Gastrocnemius medialis (tissue), 4 donors: ENCODE data around the gene IDI1.

Experiments used
- POLR2A ChIP-seq, 2 donors: fragments of 450-650 bp; IDR thresholded peaks; one replicate each; pipeline ENCODE4 v1.6.1; 2017; ENCODE audit warnings: antibody characterized with exemption in 2 of 2, mild to moderate bottlenecking in 2 of 2, moderate library complexity in 2 of 2
- TF ChIP-seq, protein P1 (sequence below), 5 experiments: fragments of 450-650 bp in 3 of 5; fragments of 200-600 bp in 2 of 5; sonication (generic) in 2 of 5; IDR thresholded peaks in 4 of 5; conservative IDR thresholded peaks in 1 of 5; 1 replicate in 4 of 5; 2 replicates in 1 of 5; pipeline ENCODE4 v1.5.1; 2016 to 2019; ENCODE audit warnings: antibody characterized with exemption in 5 of 5, mild to moderate bottlenecking in 3 of 5, moderate library complexity in 3 of 5

DNA sequence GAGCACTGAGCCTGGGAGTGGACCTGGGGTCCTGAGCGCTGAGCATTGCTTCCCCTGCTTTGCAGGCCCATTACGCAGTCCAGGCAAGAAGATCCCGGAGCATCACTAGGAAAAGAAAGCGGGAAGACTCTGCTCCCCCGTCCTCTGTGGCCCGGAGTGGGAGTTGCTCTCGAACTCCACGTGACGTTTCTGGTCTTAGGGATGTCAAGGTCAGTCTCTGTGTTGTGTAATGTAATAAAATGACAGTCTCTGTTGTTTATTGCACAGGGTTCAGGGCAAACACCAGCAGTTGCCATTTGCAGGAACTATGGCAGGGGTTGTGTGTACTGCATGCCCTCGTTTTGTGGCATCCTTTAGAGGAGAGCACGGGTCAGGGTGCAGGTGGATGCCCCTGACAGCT lies 33.2 kb downstream of the IDI1 start:
- TF ChIP-seq, protein P1, sequence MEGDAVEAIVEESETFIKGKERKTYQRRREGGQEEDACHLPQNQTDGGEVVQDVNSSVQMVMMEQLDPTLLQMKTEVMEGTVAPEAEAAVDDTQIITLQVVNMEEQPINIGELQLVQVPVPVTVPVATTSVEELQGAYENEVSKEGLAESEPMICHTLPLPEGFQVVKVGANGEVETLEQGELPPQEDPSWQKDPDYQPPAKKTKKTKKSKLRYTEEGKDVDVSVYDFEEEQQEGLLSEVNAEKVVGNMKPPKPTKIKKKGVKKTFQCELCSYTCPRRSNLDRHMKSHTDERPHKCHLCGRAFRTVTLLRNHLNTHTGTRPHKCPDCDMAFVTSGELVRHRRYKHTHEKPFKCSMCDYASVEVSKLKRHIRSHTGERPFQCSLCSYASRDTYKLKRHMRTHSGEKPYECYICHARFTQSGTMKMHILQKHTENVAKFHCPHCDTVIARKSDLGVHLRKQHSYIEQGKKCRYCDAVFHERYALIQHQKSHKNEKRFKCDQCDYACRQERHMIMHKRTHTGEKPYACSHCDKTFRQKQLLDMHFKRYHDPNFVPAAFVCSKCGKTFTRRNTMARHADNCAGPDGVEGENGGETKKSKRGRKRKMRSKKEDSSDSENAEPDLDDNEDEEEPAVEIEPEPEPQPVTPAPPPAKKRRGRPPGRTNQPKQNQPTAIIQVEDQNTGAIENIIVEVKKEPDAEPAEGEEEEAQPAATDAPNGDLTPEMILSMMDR (IDR thresholded peaks at IDR 0.05 in 4 of 5, conservative IDR thresholded peaks at IDR 0.05 in 1 of 5): no peak
- TF ChIP-seq POLR2A (IDR thresholded peaks at IDR 0.05): no peak
